BE2C (cell line): ENCODE results near the gene MEGF9.

ENCODE experiments used
- DNase-seq: peaks from one replicate; pipeline ENCODE4 v3.0.0-alpha.2; 2020
- H3K27me3 ChIP-seq: fragments of 250-450 bp; sonication (Bioruptor Pico); 2 replicates; pipeline ENCODE4 v1.5.1; 2020; ENCODE audit warnings: mild to moderate bottlenecking
- H3K36me3 ChIP-seq: fragments of 250-450 bp; sonication (Bioruptor Pico); 2 replicates; pipeline ENCODE4 v1.5.1; 2020; ENCODE audit warnings: mild to moderate bottlenecking
- H3K4me1 ChIP-seq: fragments of 250-450 bp; sonication (Bioruptor Pico); 2 replicates; pipeline ENCODE4 v1.5.1; 2020
- H3K4me3 ChIP-seq: 2 replicates; pipeline ENCODE4 v1.5.1; 2011; ENCODE audit warnings: low read depth, low read length
- H3K9me3 ChIP-seq: fragments of 250-450 bp; sonication (Bioruptor Pico); 2 replicates; pipeline ENCODE4 v1.5.1; 2020
- CTCF ChIP-seq: IDR thresholded peaks from 2 replicates; pipeline ENCODE4 v1.5.1; 2012; ENCODE audit warnings: mild to moderate bottlenecking, low read depth, low read length

Gene MEGF9

GRCh38 chr9:120592210-120592609 is 122.1 kb downstream of the MEGF9 start:
- no peaks in the 10 kb centered on the region for H3K27me3 ChIP-seq
- no peak for DNase-seq
- H3K4me1 ChIP-seq: peaks cover 4% of the 10 kb centered on the region; the same call in 1 of the 2 replicates
- no peaks in the 10 kb centered on the region for H3K9me3 ChIP-seq
- TF ChIP-seq CTCF: no peak
- H3K36me3 ChIP-seq: no peaks in the 10 kb centered on the region
- H3K4me3 ChIP-seq: no peak overlapping the region

- Histone ChIP-seq H3K27me3 (no peaks in the 10 kb centered on the region), H3K4me1 (peaks cover 7% of the 10 kb centered on the region; the same call in 1 of the 2 replicates), H3K36me3 (no peaks in the 10 kb centered on the region), H3K4me3 (no peak overlapping the region), H3K9me3 (no peaks in the 10 kb centered on the region)
- no peak for TF ChIP-seq CTCF
- no peak for DNase-seq
These were observed 126.9 kb downstream of the MEGF9 start for GRCh38 chr9:120587328-120587727.

GRCh38 chr9:120583958-120584369 is 130.3 kb downstream of the MEGF9 start:
- no peak for TF ChIP-seq CTCF
- H3K36me3 ChIP-seq: no peaks in the 10 kb centered on the region
- no peak overlapping the region for H3K4me3 ChIP-seq
- no peaks in the 10 kb centered on the region for H3K27me3 ChIP-seq
- peaks cover 7% of the 10 kb centered on the region for H3K4me1 ChIP-seq
- peak; percentile 71 for DNase-seq
- H3K9me3 ChIP-seq: peaks cover 3% of the 10 kb centered on the region; the same call in 1 of the 2 replicates

- Histone ChIP-seq H3K4me1 (peaks cover 4% of the 10 kb centered on the region), H3K9me3 (peaks cover 3% of the 10 kb centered on the region; the same call in 1 of the 2 replicates), H3K4me3 (peak within 1 kb of the TSS; percentile 98), H3K36me3 (0 out of 2 replicates have a peak, but pooled peaks cover 4% of the 10 kb centered on the region), H3K27me3 (no peaks in the 10 kb centered on the region)
- TF ChIP-seq CTCF: no peak
- DNase-seq: peak; percentile 96
These were observed 134.0 kb downstream of the MEGF9 start, which contains the start of gene CDK5RAP2 for GRCh38 chr9:120580051-120580896. TSS of gene CDK5RAP2 (minus strand) at chr9:120580167. CDS start at chr9:120579978, 189 bp downstream.

- Histone ChIP-seq H3K4me1 (peaks cover 3% of the 10 kb centered on the region), H3K9me3 (peaks cover 3% of the 10 kb centered on the region; the same call in 1 of the 2 replicates), H3K27me3 (no peaks in the 10 kb centered on the region), H3K36me3 (0 out of 2 replicates have a peak, but pooled peaks cover 4% of the 10 kb centered on the region), H3K4me3 (peak overlapping the region; percentile 98)
- TF ChIP-seq CTCF: no peak
- DNase-seq: no peak
These were observed 134.9 kb downstream of the MEGF9 start for GRCh38 chr9:120579139-120580050.
